Thyroid gland (tissue), 4 donors: ENCODE measurements around the gene ASIP.

Experiments used
- POLR2A ChIP-seq, 2 donors: fragments of 450-650 bp; IDR thresholded peaks; one replicate each; pipeline ENCODE4 v1.6.1; 2017; ENCODE audit warnings: antibody characterized with exemption in 2 of 2, mild to moderate bottlenecking in 2 of 2, moderate library complexity in 1 of 2
- TF ChIP-seq, protein P1 (sequence below), 6 experiments: fragments of 200-600 bp in 3 of 6; fragments of 450-650 bp in 3 of 6; sonication (generic) in 3 of 6; IDR thresholded peaks; one replicate each; pipeline ENCODE4 v1.5.1; 2016 to 2019; ENCODE audit warnings: antibody characterized with exemption in 6 of 6, mild to moderate bottlenecking in 2 of 6, inconsistent platforms in 1 of 6, moderate library complexity in 1 of 6

DNA sequence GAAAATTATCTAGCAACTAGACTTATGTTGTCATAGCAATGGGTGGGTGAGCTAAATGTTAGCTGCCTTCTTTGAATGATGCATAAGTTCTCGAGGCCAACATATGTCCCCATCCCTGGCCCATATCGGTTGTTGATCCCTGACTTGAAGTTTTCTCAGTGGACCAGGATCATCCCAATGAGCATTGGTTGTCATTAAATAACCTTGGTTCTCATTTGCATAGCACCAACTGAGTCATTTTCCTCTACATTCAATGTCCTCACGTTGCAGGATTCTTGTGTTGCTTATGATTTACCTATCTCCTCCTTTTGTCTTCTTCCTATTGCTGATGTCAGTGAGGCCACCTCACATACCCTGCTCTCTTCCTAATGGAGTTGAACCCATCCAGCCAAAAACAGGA is 74.0 kb downstream of the ASIP start:
- TF ChIP-seq, protein P1, sequence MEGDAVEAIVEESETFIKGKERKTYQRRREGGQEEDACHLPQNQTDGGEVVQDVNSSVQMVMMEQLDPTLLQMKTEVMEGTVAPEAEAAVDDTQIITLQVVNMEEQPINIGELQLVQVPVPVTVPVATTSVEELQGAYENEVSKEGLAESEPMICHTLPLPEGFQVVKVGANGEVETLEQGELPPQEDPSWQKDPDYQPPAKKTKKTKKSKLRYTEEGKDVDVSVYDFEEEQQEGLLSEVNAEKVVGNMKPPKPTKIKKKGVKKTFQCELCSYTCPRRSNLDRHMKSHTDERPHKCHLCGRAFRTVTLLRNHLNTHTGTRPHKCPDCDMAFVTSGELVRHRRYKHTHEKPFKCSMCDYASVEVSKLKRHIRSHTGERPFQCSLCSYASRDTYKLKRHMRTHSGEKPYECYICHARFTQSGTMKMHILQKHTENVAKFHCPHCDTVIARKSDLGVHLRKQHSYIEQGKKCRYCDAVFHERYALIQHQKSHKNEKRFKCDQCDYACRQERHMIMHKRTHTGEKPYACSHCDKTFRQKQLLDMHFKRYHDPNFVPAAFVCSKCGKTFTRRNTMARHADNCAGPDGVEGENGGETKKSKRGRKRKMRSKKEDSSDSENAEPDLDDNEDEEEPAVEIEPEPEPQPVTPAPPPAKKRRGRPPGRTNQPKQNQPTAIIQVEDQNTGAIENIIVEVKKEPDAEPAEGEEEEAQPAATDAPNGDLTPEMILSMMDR (IDR thresholded peaks at IDR 0.05): no peak
- no peak for TF ChIP-seq POLR2A (IDR thresholded peaks at IDR 0.05)
